NCI-H226 (cell line): ENCODE data around the gene LELP1.
A peak's percentile ranks its signal among the peaks of the same experiment; 100 is the strongest.
"Not testable (repeated sequence)": the region's sequence is repeated elsewhere in the genome, so short reads cannot be mapped to it uniquely, and the experiment has no call there.

Experiments
- DNase-seq: peaks from one replicate; pipeline ENCODE4 v3.0.0-alpha.2; 2015

The LELP1 gene

DNA sequence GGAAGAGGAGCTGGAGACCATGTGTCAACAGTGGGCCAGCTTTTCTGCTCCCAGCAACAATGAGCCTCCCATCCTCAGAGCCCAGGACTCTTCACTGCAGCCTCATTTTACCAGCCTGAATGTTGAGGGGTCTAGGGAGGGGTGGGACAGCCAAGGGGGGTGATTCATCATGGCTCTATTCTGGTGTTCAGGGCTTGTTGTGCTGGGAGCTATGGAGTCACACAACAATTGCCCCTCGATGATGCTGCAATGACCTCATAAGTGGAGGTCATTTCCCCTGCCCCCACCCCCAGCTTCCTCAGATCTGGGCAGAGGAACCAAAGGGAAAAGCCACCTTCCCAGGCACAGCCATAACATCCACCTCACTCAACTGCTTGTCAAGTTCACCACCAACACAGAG is at the start of gene LELP1:
LELP1 (plus strand) TSS at position 301 of the 400 bp plus-strand sequence. CDS start 1,278 bp downstream, outside the sequence.
- DNase-seq = no peak

DNA sequence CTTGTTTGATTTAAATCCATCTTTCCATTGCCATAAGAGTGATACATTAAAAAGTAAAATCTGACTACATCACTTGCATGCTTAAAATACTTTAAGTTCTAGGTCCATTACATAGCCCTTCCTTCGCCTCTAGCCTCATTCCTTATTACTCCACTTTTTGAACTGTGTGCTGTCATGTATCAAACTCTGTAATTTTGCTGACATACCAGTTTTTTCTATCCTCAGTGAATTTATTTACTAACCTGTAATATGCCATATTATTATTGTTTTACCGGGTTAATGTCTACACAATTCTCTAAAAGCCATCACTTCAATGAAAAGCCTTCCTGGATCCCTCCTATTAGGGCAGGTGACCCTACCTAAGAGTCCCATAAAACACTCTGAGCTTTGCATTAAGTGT is 47.7 kb upstream of the LELP1 start:
- no peak for DNase-seq

DNA sequence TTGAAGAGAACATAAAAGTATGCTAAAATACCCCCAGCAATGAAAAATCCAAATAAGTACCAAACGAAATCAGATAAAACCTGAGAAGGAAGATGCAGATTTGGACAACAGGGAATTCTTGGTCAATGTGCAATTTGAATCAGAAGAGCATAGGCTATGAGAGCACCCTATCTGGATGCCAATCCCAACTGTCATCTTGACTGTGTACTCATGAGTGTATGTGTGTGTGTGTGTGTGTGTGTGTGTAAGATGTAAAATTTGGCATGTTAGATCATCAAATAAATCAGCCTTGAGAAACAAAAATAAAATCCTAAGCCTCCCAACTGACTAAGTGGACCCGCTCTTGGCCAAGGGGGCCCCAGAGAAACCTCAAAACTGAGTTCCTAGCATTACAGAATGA is 34.5 kb upstream of the LELP1 start:
- DNase-seq = no peak

DNA sequence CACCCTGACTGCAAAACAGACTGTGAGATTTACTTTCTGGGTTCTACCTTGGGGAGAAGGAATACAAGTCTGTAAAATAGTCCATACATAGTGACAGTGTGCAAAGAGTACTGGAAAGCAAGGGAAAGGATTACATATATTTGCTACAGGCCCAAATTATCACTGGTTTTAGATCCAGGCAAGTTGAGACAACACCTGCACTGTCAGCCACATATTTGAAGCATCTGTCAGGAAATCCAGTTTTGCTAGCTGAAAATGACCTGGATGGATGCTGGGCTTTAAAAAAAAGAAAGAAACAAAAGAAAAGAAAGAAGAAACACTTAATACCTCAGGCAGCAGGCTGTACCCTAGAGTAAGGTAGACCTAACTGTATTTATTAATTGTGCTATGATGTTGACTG is 28.6 kb upstream of the LELP1 start:
- DNase-seq = no peak

DNA sequence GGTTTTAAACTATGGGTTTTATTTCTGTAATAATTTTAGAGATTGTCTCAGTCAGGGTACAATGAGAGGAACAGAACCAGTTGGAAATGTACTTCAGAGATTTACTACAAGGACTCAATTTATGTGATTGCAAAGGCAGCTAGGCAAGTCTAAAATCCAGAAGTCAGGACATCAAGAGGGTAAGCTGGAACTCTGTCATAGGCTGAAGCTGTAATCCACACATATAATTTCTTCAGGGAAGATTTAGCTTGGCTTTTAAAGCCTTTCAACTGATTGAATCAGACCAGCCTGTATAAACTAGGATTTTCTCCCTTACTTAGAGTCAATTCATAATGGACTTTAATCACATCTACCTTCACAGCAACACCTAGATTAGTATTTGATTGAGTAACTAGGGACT is 24.3 kb upstream of the LELP1 start:
- no peak for DNase-seq

DNA sequence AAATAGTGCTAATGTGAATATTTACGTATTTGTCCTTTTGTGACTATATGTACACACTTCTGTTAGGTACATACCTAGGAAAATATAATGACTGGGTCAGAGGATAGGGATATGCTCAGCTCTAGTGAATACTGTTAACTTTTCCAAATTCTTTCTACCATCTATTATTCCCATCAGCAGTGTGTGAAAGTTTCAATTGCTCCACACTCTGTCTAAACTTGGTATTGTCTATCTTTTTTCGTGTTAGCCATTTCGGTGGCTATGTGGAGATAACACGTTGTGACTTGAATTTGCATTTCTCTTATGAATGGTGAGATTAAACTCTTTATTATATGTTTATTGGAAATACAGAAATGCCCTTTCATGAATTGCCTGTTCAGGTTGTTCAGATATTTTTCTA is 22.7 kb upstream of the LELP1 start:
- DNase-seq = no peak

DNA sequence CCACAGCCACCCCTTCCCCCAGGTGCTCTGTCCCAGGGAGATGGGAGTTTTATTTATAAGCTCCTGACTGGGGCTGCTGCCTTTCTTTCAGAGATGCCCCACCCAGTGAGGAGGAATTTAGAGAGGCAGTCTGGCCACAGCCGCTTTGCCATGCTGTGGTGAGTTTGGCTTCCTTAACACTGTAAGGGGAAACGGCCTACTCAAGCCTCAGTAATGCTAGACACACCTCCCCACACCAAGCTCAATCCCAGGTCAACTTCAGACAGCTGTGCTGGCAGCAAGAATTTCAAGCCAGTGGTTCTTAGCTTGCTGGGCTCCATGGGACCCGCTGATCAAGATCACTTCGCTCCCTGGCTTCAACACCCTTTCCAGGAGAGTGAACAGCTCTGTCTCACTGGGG is 14.9 kb upstream of the LELP1 start:
- DNase-seq = not testable (repeated sequence)

DNA sequence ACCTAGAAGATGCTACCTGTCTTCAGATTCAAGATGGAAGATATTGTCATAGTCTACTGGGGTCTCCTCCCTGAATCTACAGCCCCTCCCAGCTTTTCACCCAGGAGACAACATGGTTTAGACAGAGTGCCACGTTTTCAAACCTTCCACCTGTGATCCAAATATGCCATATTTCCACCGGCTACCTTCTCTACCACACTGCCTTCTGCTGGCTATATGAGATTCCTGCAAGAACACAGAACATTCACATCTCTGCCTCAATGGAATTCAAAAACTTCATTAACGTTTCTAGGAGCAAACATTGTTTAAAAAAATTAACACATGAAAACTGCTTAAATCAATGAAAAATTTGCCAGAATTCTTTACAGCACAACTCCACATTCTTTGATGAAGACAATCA is 12.9 kb upstream of the LELP1 start:
- no peak for DNase-seq

DNA sequence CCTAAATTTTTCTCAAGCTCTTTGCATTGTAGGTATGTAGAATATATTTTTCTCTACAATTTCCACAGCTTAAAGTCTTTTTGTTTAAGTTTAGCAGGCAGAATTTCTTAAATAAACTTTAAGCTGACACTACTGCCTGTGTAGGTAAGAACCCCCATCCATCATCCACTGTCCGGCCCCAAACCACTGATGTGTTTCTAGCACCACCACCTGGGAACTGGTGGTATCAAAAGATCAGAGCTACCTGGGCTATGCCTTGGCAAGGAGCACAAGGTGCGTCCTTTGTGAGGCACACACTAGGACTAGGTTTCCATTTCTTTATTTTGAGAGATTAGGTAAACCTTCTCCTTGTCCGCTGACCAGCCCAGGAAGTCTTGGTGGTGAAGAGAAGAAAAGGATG is 10.5 kb upstream of the LELP1 start:
- DNase-seq = no peak

DNA sequence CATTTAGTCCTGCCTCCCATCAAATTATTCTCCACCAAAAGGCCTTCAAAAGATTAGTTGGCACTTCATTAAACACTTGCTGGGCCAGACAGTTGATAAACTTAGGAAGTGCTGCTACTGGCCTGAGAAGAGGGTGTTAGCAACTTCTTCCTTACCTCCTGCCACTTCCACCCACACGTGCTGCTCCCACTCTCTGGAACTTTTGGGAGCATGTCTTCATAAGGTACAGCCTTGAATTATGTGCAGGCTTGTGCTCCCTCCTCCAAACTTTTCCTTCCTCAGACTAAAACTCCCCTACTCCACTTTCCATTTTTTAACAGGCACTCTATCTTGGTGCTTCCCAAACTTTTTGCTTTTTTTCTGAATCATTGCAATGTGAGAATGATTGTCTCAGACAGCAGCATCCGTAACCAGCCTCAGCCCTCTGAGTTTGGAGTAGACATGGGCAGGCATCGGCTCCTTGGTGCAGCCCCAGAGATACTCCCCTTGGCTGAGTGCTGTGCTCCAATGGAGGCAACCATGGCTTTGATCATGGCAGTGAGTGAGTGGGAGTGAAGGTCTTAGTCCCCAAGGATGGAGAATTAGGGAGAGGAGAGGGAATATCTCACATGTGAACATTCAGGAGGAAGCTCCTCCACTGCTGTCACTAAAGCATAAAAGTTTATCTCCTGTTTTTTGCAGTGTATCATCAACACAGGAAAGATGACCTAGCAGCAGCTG is 8.7 kb upstream of the LELP1 start:
- no peak for DNase-seq

DNA sequence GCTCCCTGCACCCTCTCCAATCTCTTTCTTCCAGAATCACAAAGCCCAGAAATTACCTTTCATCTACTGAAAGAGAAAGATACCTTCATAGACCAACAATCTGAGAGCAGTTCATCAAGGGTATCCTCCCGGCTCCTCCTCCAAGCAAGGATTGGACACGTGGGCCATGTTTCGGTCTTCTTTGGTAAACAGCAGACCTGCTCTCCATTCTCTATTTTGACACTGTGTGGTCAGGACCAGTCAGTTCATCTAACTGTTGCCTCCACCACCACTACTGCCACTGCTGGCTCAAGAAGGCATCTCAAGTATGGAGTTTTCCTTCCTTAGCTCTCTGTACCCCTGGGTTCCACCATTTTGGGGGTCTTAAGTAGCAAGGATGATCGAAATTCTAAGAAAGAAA is 8.0 kb upstream of the LELP1 start:
- DNase-seq = no peak

DNA sequence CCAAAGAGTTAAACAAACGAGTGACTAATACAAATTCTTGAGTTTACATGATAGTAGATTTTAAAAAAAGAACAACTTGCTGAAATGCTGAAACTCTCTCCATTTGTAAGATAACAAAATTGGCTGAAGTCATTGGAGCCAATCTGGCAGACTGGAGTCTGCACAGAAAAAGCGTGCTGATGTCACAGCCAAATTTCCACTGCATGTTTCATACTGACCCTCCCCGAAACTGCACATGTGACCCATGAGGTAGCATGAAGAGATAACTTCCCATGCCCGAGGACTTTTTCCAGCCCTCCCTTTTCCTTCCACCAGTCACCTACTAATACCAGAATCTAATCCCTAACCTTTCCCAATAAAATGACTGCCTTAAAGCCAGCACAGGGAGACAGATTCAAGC is 1.2 kb upstream of the LELP1 start:
- peak; percentile 22 for DNase-seq

DNA sequence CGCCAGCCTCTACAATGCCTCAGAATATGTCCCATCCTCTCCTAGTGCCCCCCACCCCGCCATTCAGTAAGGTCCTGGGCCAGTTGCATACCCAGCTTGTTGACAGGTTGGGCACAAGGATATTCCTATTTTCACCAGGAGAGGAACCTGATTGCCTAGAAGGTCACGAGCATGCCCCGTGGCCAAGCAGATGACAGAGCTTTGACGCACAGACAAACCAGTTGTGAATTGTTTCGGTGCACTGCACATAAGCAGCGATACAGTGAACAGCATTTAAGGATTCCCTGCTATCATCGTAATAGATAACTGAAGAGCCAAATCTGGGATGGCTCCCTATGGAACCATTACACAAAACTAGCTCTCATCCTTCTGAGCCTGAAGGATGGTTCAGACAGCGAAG is 3.4 kb downstream of the LELP1 start:
- DNase-seq = no peak

DNA sequence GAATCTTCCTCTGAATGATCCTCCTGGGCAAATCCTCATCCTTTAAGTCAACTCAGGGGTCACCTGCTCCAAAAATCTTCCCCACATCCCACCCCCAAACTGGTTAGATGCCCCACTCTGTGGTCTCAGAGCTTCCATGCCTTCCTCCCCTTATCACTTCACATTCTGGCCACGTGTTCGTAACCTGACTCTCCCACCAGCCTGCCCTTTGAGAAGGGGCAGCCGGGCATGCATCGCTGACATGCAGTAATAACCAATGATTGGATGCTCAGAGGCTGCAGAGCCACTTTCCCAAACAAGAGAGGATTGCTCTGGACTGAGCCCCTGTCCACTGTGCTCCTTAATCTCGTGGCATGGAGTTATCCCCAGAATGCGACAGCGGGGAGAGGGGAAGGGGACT is 7.0 kb downstream of the LELP1 start:
- no peak for DNase-seq

DNA sequence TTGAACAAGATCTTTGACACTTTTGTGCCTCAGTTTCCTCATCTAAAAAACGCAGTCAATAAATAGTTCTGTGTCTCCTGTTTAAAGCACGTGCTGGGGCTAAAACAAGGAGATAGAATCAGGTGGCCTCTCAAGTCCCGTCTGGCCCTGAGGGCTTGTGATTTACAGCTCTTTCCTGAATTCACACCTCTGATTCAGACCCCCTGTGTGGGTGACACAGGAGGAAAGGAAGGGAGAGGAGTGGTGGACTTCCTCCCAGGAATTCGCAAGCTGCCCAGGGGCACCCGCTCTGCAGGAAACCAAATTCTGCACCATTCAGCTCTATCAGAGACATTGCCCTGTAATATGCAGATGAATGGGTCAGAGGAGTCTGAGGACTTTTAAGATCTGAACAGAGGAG is 9.0 kb downstream of the LELP1 start:
- DNase-seq = no peak

DNA sequence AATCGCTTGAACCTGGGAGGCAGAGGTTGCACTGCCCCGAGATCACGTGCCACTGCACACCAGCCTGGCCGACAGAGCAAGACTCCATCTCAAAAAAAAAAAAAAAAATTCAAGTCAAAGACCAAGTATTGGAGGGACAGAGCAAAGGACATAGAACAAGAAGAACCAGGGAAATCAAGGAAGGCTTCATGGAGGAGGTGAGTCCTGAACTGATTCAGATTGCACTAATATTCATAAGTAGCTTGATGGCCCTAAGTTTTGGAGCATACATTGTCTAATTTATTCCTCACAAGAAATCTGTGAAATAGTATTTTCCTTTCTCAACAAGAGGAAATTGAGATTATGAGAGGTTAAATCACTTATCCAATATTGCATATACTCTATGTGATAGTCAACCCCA is 10.3 kb downstream of the LELP1 start:
- no peak for DNase-seq

DNA sequence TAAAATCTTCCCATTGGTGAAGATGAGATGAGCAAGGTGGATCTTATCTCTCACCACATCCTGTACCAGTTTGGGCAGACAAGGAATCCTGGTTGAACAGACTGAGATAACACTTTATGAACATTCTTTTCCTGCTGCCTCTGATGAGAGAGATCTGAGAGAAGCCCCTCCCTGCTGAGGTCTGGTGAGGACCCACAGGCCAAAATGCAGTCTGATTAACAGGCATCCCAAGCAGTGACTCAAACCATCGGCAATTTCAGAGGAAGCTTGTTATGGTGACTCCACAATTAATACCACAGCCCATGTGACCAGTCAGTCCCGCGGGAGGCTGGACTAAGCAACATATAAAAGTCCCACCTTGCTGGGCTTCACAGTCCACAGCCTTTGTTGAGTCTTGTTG is 14.0 kb downstream of the LELP1 start, which contains the start of gene PRR9:
PRR9 (plus strand) TSS at position 373 of the 400 bp plus-strand sequence. CDS start 561 bp downstream, outside the sequence.
- peak; percentile 82 for DNase-seq

DNA sequence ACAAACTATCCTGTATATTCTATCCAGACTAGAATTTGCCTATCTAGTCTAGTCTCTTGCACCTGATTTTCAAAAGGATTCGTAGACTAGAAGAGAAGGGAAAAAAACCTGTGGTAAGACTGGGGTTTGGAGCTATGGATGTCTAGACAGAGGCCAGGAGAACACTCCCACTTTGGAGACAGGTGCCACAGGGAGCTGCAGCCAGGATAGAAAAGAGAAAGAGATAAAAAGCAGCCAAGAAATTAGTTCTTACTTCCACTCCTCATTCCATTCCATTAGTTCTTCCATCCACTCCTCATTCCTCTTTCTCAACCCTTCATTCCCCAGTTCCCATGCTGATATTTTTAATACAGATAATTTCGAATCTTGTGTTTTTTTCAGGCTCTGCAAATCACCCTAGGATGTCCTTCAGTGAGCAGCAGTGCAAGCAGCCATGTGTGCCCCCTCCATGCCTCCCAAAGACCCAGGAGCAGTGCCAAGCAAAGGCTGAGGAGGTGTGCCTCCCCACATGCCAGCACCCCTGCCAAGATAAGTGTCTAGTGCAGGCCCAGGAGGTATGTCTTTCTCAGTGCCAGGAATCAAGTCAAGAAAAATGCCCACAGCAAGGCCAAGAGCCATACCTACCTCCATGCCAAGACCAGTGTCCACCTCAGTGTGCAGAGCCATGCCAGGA is 14.7 kb downstream of the LELP1 start:
- peak; percentile 55 for DNase-seq

DNA sequence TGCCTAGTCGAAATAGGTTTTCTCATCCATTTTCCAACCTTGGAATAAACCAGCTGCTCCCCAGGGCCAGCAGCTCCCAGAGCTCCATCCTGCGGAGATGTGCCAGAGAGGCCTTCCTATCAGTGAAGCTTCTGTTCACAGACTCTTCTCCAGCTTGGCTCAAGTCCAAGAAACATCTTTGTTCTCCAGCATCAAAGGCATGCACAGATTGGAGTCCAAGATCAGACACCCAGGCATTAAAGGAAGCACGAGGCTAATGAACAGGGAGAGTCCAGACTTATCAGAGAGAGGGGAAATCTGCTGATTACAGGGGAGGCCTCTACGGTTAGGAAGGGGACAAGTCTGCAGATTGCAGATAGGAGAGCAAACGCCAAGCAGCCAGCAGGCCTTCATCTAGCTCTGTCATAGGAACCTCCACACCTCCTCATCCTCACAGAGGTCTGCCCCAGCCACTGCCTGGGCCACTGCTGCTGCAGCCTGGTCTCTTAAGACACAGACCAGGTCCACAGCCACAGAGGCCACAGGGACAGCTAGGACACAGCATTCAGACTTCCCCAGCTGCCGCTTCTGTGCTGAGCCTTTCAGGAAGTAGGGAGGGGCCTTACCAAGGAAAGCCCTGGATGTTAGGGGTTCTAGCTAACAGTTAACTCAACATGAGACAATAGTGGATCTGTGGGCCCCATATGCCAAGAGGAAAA is 17.5 kb downstream of the LELP1 start:
- DNase-seq = no peak

DNA sequence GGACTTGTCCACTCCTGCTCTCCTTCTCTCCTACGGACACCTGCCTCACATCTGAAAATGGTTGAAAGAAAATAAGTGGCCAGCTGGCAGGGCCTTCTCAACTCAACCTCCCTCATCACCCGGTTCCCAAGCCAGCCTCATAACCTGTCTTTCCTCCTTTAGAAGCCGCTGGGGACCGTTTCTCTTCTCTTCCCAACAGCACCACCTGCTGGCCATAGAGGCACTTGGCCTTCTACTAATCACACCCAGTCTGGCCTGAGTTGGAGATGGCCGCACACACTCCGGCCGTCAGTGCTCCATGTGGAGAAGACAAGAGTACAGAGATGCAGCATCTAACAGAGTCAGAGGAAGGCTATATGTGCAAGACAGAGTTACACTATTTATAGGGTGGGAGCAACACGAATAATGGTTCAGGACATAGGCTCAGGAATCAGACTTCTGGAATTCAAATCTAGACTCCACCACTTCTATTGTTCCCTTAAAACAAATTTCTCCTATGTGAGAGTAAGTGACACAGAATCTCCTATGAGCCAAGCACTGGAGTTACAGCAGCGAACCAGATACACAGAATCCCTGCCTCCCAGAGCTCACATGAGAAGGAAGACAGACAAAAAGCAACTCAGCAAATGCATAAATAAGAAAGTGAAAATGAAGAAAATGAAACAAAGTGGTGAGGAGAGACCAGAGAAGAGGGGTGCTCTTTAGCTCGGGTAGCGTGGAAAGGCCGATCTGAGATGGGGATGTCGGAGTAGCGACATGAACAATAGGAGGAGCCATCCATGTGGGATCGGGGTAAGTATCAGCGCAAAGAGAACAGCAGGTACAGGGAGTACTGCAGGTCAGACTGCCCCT is 20.0 kb downstream of the LELP1 start:
- peak; percentile 31 for DNase-seq

DNA sequence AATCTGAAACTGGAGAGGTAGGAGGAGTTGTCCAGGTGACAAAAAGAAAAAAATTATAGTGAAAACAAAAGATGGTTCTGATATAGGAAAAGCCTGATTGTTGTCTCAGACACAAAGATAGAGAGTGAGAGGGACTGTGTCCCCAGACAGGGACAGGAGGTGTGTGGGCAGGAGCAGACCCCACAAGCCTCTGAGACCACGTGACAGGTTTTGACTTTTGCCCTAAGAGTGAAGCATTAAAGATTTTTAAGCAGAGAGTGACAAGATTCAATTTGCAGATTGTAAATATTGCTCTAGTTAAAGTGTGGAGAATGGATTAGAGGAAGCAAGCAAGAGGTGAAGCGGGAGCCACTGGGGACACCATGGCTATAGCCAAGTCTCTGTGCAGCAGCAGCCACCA is 24.6 kb downstream of the LELP1 start:
- DNase-seq = no peak

DNA sequence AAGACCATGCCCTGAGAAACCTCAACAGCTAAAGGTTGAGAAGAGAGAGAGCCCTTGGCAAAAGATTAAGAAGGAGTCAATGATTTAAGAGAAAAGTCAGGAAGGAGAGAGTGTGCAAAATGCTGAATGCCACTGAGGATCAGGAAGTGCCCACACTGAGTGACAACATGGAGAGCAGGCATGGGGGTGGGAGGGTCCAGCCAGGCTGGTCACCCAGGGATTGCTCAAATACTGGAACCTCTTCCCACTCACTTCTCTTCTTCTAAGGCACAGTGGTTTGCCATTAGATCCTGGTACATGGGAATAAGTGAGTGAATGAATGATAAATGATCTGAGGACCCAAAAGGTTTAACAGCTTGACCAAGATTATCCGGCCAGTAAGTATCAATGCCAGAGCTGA is 25.3 kb downstream of the LELP1 start:
- DNase-seq = no peak
